Subcutaneous adipose tissue (tissue), 4 donors: ENCODE measurements around the gene FAM131C. TPM values are rescaled to one million over a fixed set of nuclear protein-coding genes. Genes with fewer than 3 reads are reported as not detected.

Source experiments
- total RNA-seq, 4 donors: library from RNA; depleted of rRNA; stranded (reverse); fragments of >200 nt; gene quantifications; one replicate each; pipeline ENCODE4 v1.1.0, GENCODE V29; 2016
- TF ChIP-seq, protein P1 (sequence below): fragments of 450-650 bp; IDR thresholded peaks from one replicate; pipeline ENCODE4 v1.5.1; 2016; ENCODE audit warnings: low read depth, mild to moderate bottlenecking, control low read depth, antibody characterized with exemption, moderate library complexity

Gene FAM131C
- total RNA-seq, 4 donors from 2014 or later: 0.51 TPM; not detected in 3

GRCh38 chr1:16041200-16041599 lies 32.3 kb downstream of the FAM131C start:
- TF ChIP-seq, protein P1, sequence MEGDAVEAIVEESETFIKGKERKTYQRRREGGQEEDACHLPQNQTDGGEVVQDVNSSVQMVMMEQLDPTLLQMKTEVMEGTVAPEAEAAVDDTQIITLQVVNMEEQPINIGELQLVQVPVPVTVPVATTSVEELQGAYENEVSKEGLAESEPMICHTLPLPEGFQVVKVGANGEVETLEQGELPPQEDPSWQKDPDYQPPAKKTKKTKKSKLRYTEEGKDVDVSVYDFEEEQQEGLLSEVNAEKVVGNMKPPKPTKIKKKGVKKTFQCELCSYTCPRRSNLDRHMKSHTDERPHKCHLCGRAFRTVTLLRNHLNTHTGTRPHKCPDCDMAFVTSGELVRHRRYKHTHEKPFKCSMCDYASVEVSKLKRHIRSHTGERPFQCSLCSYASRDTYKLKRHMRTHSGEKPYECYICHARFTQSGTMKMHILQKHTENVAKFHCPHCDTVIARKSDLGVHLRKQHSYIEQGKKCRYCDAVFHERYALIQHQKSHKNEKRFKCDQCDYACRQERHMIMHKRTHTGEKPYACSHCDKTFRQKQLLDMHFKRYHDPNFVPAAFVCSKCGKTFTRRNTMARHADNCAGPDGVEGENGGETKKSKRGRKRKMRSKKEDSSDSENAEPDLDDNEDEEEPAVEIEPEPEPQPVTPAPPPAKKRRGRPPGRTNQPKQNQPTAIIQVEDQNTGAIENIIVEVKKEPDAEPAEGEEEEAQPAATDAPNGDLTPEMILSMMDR: no peak

GRCh38 chr1:16038620-16038912 lies 34.9 kb downstream of the FAM131C start:
- TF ChIP-seq, protein P1: no peak

GRCh38 chr1:16032388-16033102 lies 40.9 kb downstream of the FAM131C start:
- TF ChIP-seq, protein P1: no peak

DNA sequence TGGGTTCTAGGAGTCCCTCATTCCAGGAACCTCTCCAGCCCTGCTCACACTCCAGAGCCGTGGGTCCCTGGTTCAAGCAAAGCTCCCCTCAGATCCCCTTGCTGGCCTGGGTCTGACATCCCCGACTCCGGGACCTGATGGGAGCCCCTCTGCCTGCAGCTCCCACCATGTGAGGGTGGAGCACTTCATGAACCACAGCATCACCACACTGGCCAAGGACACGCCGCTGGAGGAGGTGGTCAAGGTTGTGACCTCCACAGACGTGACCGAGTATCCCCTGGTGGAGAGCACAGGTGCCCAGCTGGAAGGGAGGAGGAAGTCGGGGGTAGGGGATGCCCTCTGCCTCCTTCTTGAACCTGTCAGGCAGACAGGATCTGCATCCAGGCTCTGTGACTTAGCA lies 41.9 kb downstream of the FAM131C start:
- TF ChIP-seq, protein P1: no peak

- TF ChIP-seq, protein P1: no peak
Measured at GRCh38 chr1:16029288-16029687, 44.2 kb downstream of the FAM131C start.

- TF ChIP-seq, protein P1: no peak
Measured at GRCh38 chr1:16028237-16029002, 45.0 kb downstream of the FAM131C start.

DNA sequence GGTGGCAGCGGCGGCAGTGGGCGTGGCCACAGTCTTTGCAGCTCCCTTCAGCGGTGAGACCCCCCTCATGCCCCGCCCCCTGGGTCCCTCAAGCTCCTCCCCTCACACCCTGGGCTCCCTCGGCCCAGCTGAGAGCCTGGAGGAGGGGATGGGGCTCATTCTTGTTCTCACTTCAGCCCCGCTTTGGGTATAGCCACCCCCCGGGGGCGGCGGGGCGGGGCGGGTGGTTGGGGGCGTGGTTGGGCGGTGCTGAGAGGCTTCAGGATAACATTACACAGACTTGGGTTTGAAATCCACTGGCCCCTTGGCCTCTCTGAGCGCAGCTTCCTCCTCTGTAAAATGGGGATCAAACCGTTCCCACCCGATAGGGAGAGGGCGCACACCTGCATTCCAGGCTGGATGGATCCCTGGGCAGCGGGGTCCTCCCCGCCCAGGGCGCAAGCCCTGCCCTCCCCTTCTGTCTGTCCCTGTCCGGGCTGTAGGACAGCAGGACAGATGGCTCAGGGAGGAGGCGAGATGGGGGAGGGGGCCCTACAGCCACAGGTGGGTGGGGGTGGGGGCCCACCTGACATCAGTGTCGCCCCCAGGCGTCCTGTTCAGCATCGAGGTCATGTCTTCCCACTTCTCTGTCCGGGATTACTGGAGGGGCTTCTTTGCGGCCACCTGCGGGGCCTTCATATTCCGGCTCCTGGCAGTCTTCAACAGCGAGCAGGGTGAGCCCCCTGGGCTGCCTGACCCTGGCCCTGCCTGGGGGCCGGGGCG lies 46.5 kb downstream of the FAM131C start:
- TF ChIP-seq, protein P1: no peak
